K562 (cell line): ENCODE results near the gene HNF4A. TPM values are rescaled to one million over a fixed set of nuclear protein-coding genes. Genes with fewer than 3 reads are reported as not detected.

ENCODE experiments used
- ATAC-seq: fragments of 200-7000 bp; cut with Tn5 transposase; 3 replicates; pipeline ENCODE4 v1.9.1; 2020; ENCODE audit warnings: moderate library complexity
- BruUV-seq: library from RNA; stranded (reverse); fragments of 400-500 nt; replicated peaks from 2 replicates; lab custom pipeline; 2021; lab: Mats Ljungman, UMichigan
- CTCF ChIA-PET: fragments of 300-600 bp; formaldehyde crosslinking; extraction: SDS; loops from one replicate; lab custom pipeline; 2021; ENCODE audit warnings: low intra/inter-chr PET ratio; lab: Yijun Ruan, JAX
- POLR2A ChIA-PET: fragments of 300-600, 350-650 bp; sonication (Branson Sonifier 250); formaldehyde crosslinking; extraction: SDS; loops from one replicate; lab custom pipeline; 2021; ENCODE audit warnings: antibody characterized with exemption, inconsistent platforms; lab: Yijun Ruan, JAX
- DNase-seq, 4 experiments: peaks; one replicate each; pipeline versions ENCODE4 v3.0.0 to v3.0.0-alpha.2; 2011 to 2018; ENCODE audit warnings: low spot score in 3 of 4, mixed read lengths in 3 of 4; ENCODE audit errors: extremely low read depth in 1 of 4
- FAIRE-seq: peaks from 2 replicates; lab custom pipeline; 2011; peaks lifted over from hg19 to GRCh38; lab: Jason Lieb, UNC
- H2AFZ ChIP-seq: 2 replicates; pipeline ENCODE4 v1.6.0; 2011; ENCODE audit warnings: low read depth, low read length, control low read depth, inconsistent platforms
- H3K27ac ChIP-seq: fragments of 200-600 bp; 3 replicates; pipeline ENCODE4 v1.8.0; 2011; ENCODE audit warnings: low read depth, mild to moderate bottlenecking, control low read depth, inconsistent platforms, low read length, moderate library complexity, mixed read lengths; ENCODE audit errors: extremely low read depth
- H3K27me3 ChIP-seq, 2 experiments: fragments of 300-600 bp in 1 of 2; 2 replicates in 1 of 2; 3 replicates in 1 of 2; pipeline versions ENCODE4 v1.6.0 to v1.8.0; 2011; ENCODE audit warnings: inconsistent platforms in 2 of 2, low read length in 2 of 2, mild to moderate bottlenecking in 1 of 2, mixed read lengths in 1 of 2, moderate library complexity in 1 of 2; ENCODE audit not compliant: control insufficient read depth in 2 of 2, insufficient read depth in 2 of 2
- H3K36me3 ChIP-seq: fragments of 300-600 bp; 3 replicates; pipeline ENCODE4 v1.8.0; 2011; ENCODE audit warnings: mild to moderate bottlenecking, low read length, inconsistent platforms; ENCODE audit not compliant: control insufficient read depth, insufficient read depth
- H3K4me1 ChIP-seq, 2 experiments: fragments of 200-600 bp in 1 of 2; replicated peaks in 1 of 2; 2 replicates in 1 of 2; 3 replicates in 1 of 2; pipeline versions ENCODE4 v1.5.1 to v1.8.0; 2011; ENCODE audit warnings: inconsistent platforms in 2 of 2, low read length in 2 of 2, mild to moderate bottlenecking in 1 of 2, mixed read lengths in 1 of 2, moderate library complexity in 1 of 2; ENCODE audit not compliant: control insufficient read depth in 2 of 2, insufficient read depth in 2 of 2
- H3K4me2 ChIP-seq: 2 replicates; pipeline ENCODE4 v1.6.1; 2011; ENCODE audit warnings: low read length, control low read depth, inconsistent platforms, mixed read lengths; ENCODE audit not compliant: insufficient read depth
- H3K4me3 ChIP-seq: fragments of 200-600 bp; sonication (generic), shearing (Covaris generic); 2 replicates; pipeline ENCODE4 v1.5.1; 2016; ENCODE audit warnings: control low read depth, inconsistent platforms
- H3K79me2 ChIP-seq: fragments of 200-600 bp; 3 replicates; pipeline ENCODE4 v1.8.0; 2011; ENCODE audit warnings: low read length, inconsistent platforms; ENCODE audit not compliant: control insufficient read depth, insufficient read depth
- H3K9ac ChIP-seq, 2 experiments: 2 replicates each; pipeline versions ENCODE4 v1.6.0 to v1.6.1; 2011; ENCODE audit warnings: low read depth in 2 of 2, low read length in 2 of 2, control low read depth in 1 of 2, inconsistent platforms in 1 of 2, mild to moderate bottlenecking in 1 of 2, mixed read lengths in 1 of 2; ENCODE audit not compliant: insufficient read depth in 1 of 2
- H3K9me1 ChIP-seq: one replicate; pipeline ENCODE4 v1.6.0; 2011; ENCODE audit warnings: inconsistent platforms, mild to moderate bottlenecking, low read length, moderate library complexity; ENCODE audit not compliant: control insufficient read depth, insufficient read depth
- H3K9me3 ChIP-seq: replicated peaks from 2 replicates; pipeline ENCODE4 v1.5.1; 2011; ENCODE audit warnings: low read depth, low read length, inconsistent platforms; ENCODE audit not compliant: control insufficient read depth, insufficient read depth
- H4K20me1 ChIP-seq: replicated peaks from 2 replicates; pipeline ENCODE4 v1.6.1; 2011; ENCODE audit warnings: low read length, inconsistent platforms, mixed read lengths; ENCODE audit not compliant: control insufficient read depth, insufficient read depth
- CCAR2 ChIP-seq: fragments of 200-400 bp; formaldehyde crosslinking; IDR thresholded peaks from 2 replicates; pipeline ENCODE4 v1.6.1; 2017; ENCODE audit warnings: mild to moderate bottlenecking, low read depth, low read length
- DACH1 ChIP-seq: fragments of 450-650 bp; IDR thresholded peaks from 2 replicates; pipeline ENCODE4 v1.6.1; 2018; ENCODE audit not compliant: partially characterized antibody
- E2F3 ChIP-seq: fragments of 250-450 bp; sonication (Bioruptor Pico); IDR thresholded peaks from 2 replicates; pipeline ENCODE4 v1.4.0; 2020; ENCODE audit warnings: mild to moderate bottlenecking
- ESRRB ChIP-seq: fragments of 250-450 bp; sonication (Bioruptor Pico); IDR thresholded peaks from 2 replicates; pipeline ENCODE4 v1.5.0; 2020; ENCODE audit warnings: mild to moderate bottlenecking, moderate library complexity, borderline replicate concordance
- FOXM1 ChIP-seq, 2 experiments: fragments of 450-650 bp in 1 of 2; sonication (generic) in 1 of 2; formaldehyde crosslinking in 1 of 2; IDR thresholded peaks; 2 replicates each; pipeline versions ENCODE4 v1.6.1 to v1.9.0; 2017 to 2022; ENCODE audit warnings: low read depth in 2 of 2, mild to moderate bottlenecking in 2 of 2, missing genetic modification reagents in 1 of 2, moderate library complexity in 1 of 2
- HDAC1 ChIP-seq, 2 experiments: fragments of 450-650 bp; IDR thresholded peaks; 2 replicates each; pipeline ENCODE4 v1.6.1; 2016 to 2017; ENCODE audit warnings: inconsistent platforms in 1 of 2, mild to moderate bottlenecking in 1 of 2, moderate library complexity in 1 of 2
- KDM4B ChIP-seq, 2 experiments: fragments of 450-650 bp in 1 of 2; sonication (generic) in 1 of 2; IDR thresholded peaks; 2 replicates each; pipeline ENCODE4 v1.6.1; 2016 to 2017; ENCODE audit warnings: borderline replicate concordance in 2 of 2, antibody characterized with exemption in 1 of 2, low read depth in 1 of 2, mild to moderate bottlenecking in 1 of 2
- KDM5B ChIP-seq: fragments of 200-600 bp; sonication (generic); IDR thresholded peaks from 2 replicates; pipeline ENCODE4 v1.6.1; 2012; ENCODE audit warnings: low read depth, mild to moderate bottlenecking, moderate library complexity, low read length, control low read depth, inconsistent platforms; ENCODE audit not compliant: insufficient replicate concordance
- NCOA4 ChIP-seq: fragments of 450-650 bp; IDR thresholded peaks from 2 replicates; pipeline ENCODE4 v1.6.1; 2018; ENCODE audit warnings: mild to moderate bottlenecking; ENCODE audit not compliant: partially characterized antibody
- NFIX ChIP-seq: fragments of 250-450 bp; sonication (Bioruptor Pico); IDR thresholded peaks from 2 replicates; pipeline ENCODE4 v1.4.0; 2020; ENCODE audit warnings: low read depth, mild to moderate bottlenecking, moderate library complexity
- SMC3 ChIP-seq: conservative IDR thresholded peaks from 2 replicates; pipeline ENCODE4 v1.6.1; 2011; ENCODE audit warnings: low read depth, low read length, improper control_type of control experiment; ENCODE audit not compliant: insufficient read depth
- TAF9B ChIP-seq: fragments of 450-650 bp; IDR thresholded peaks from 2 replicates; pipeline ENCODE4 v1.6.1; 2018; ENCODE audit warnings: mild to moderate bottlenecking; ENCODE audit not compliant: partially characterized antibody
- ZNF146 ChIP-seq: IDR thresholded peaks from one replicate; pipeline ENCODE4 v1.6.1; 2018; ENCODE audit warnings: missing compliant biosample characterization; ENCODE audit not compliant: unreplicated experiment
- ZNF184 ChIP-seq: sonication (generic); formaldehyde crosslinking; IDR thresholded peaks from 2 replicates; pipeline ENCODE4 v1.5.0; 2020; ENCODE audit warnings: missing genetic modification reagents
- WGBS: fragments of 100-300 bp; shearing (Covaris generic); methylation state at CpG from one replicate; pipeline ENCODE4 v1.1.6; 2016; ENCODE audit warnings: low coverage, mixed read lengths; ENCODE audit not compliant: insufficient coverage; ENCODE audit errors: missing lambda C conversion rate; 5-methylcytosine and 5-hydroxymethylcytosine counted together
- in situ Hi-C: fragments of 300-500 bp; cut with MboI; formaldehyde crosslinking; loops from 4 replicates; pipeline ENCODE4 v1.15.0; 2018; ENCODE audit warnings: inconsistent platforms, mixed read lengths
- intact Hi-C: fragments of 100-400 bp; cut with micrococcal nuclease; formaldehyde crosslinking; loops from 2 replicates; pipeline ENCODE4 v1.14.2; 2022
- polyA plus RNA-seq, 8 experiments: library from polyadenylated mRNA; depleted of rRNA in 4 of 8; stranded (reverse) in 5 of 8; unstranded in 3 of 8; fragments of >200 nt; fragmentation: Nextera tagmentation in 2 of 8; fragmentation: Illumina TruSeq in 1 of 8; extraction: Ambion mirVana in 2 of 8; extraction: Trizol in 1 of 8; gene quantifications; 2 replicates each; pipeline versions ENCODE4 v1.2.1 to v1.2.3, GENCODE V29; 2011 to 2014; ENCODE audit warnings: inconsistent platforms in 1 of 8, missing spikeins in 1 of 8
- total RNA-seq, 7 experiments: library from RNA; depleted of rRNA in 6 of 7; stranded (reverse); fragments of >200 nt in 6 of 7; fragmentation: Illumina TruSeq in 2 of 7; extraction: Trizol in 2 of 7; gene quantifications; 2 replicates each; pipeline versions ENCODE4 v1.2.1 to v1.2.3, GENCODE V29; 2011 to 2021; ENCODE audit warnings: low replicate concordance in 1 of 7
- TF ChIP-seq, protein P1 (sequence below): sonication (generic); formaldehyde crosslinking; IDR thresholded peaks from 2 replicates; pipeline ENCODE4 v1.8.0; 2022; ENCODE audit warnings: missing genetic modification reagents, mild to moderate bottlenecking, moderate library complexity, borderline replicate concordance
- TF ChIP-seq, protein P2 (sequence below): IDR thresholded peaks from 3 replicates; pipeline ENCODE4 v1.6.1; 2011; ENCODE audit warnings: borderline replicate concordance, mild to moderate bottlenecking; ENCODE audit not compliant: insufficient read length, insufficient read depth
- TF ChIP-seq, protein P3 (sequence below): sonication (generic); formaldehyde crosslinking; IDR thresholded peaks from 2 replicates; pipeline ENCODE4 v1.9.0; 2022; ENCODE audit warnings: mild to moderate bottlenecking, missing genetic modification reagents
- TF ChIP-seq, protein P4 (sequence below): fragments of 250-450 bp; sonication (Bioruptor Pico); IDR thresholded peaks from 2 replicates; pipeline ENCODE4 v1.4.0; 2020; ENCODE audit warnings: mild to moderate bottlenecking, moderate library complexity

Gene HNF4A
- total and polyA plus RNA-seq, 9 of the 15 experiments (the other 6 are each of a cell fraction or from before 2014, with no cell fraction given), result 0.03 to 0.27 (median 0.08) TPM; not detected in 5

DNA sequence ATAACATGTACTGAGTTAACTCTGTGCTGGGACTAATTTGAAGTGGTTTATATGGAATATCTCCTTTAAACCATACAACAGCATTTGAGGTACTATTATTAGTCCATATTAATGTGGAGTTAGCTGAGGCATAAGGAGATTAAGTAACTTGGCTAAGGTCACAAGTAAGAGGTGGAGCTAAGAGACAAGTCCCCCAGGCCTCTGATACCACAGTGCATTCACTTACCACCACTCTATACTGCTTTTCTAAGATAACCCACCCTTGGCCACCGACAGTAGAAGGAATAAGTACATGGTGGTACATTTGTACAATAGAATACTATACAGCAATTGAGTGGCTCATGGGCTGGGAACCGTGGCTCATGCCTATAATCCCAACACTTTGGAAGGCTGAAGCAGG, 103.8 kb downstream of the HNF4A start:
- H3K79me2 ChIP-seq, result no peaks in the 10 kb centered on the region
- peaks cover 0 to 8% of the 10 kb centered on the region in 2 experiments; a peak in 2 of 5 replicates for H3K4me1 ChIP-seq
- no peak overlapping the region for H3K4me2 ChIP-seq
- intact Hi-C loops (no loop called here), in situ Hi-C loops (no loop called here)
- H3K9me3 ChIP-seq, result no peaks in the 10 kb centered on the region
- H3K9me1 ChIP-seq, result no peaks in the 10 kb centered on the region
- no peaks in the 10 kb centered on the region for H4K20me1 ChIP-seq
- no peak overlapping the region for H3K4me3 ChIP-seq
- ChIA-PET POLR2A (no interaction called here), CTCF (interaction anchor here (1.0 to 6.2 kb wide), 2 partner anchors 71 to 241 kb away, joined by 6 to 54 read pairs; no protein-coding TSS in a partner anchor)
- no peak for FAIRE-seq
- H2AFZ ChIP-seq, result no peak overlapping the region
- no peak overlapping the region for H3K9ac ChIP-seq
- no TSS peak for BruUV-seq
- 0% methylated on average over 2 of the region's 2 CpGs for WGBS
- no peak overlapping the region for H3K27ac ChIP-seq
- no peaks in the 10 kb centered on the region for H3K36me3 ChIP-seq
- TF ChIP-seq NFIX (no peak), SMC3 (no peak), DACH1 (no peak), CCAR2 (no peak), KDM4B (IDR thresholded peaks at IDR 0.05; ENCODE audit: borderline replicate concordance in 2 of 2, low read depth in 1 of 2) (no peak), ESRRB (no peak), KDM5B (no peak), FOXM1 (IDR thresholded peaks at IDR 0.05; ENCODE audit: low read depth) (no peak), FOXM1 (CRISPR knock-in tag; IDR thresholded peaks at IDR 0.05; ENCODE audit: low read depth) (no peak), NCOA4 (no peak), ZNF146 (CRISPR knock-in tag) (no peak), ZNF184 (CRISPR knock-in tag) (no peak), HDAC1 (IDR thresholded peaks at IDR 0.05) (no peak), TAF9B (no peak), E2F3 (CRISPR knock-in tag) (no peak)
- TF ChIP-seq, protein P1, sequence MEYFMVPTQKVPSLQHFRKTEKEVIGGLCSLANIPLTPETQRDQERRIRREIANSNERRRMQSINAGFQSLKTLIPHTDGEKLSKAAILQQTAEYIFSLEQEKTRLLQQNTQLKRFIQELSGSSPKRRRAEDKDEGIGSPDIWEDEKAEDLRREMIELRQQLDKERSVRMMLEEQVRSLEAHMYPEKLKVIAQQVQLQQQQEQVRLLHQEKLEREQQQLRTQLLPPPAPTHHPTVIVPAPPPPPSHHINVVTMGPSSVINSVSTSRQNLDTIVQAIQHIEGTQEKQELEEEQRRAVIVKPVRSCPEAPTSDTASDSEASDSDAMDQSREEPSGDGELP (CRISPR knock-in tag), result no peak
- TF ChIP-seq, protein P2, sequence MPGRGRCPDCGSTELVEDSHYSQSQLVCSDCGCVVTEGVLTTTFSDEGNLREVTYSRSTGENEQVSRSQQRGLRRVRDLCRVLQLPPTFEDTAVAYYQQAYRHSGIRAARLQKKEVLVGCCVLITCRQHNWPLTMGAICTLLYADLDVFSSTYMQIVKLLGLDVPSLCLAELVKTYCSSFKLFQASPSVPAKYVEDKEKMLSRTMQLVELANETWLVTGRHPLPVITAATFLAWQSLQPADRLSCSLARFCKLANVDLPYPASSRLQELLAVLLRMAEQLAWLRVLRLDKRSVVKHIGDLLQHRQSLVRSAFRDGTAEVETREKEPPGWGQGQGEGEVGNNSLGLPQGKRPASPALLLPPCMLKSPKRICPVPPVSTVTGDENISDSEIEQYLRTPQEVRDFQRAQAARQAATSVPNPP, result no peak
- TF ChIP-seq, protein P3, sequence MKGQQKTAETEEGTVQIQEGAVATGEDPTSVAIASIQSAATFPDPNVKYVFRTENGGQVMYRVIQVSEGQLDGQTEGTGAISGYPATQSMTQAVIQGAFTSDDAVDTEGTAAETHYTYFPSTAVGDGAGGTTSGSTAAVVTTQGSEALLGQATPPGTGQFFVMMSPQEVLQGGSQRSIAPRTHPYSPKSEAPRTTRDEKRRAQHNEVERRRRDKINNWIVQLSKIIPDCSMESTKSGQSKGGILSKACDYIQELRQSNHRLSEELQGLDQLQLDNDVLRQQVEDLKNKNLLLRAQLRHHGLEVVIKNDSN (CRISPR knock-in tag), result no peak
- TF ChIP-seq, protein P4, sequence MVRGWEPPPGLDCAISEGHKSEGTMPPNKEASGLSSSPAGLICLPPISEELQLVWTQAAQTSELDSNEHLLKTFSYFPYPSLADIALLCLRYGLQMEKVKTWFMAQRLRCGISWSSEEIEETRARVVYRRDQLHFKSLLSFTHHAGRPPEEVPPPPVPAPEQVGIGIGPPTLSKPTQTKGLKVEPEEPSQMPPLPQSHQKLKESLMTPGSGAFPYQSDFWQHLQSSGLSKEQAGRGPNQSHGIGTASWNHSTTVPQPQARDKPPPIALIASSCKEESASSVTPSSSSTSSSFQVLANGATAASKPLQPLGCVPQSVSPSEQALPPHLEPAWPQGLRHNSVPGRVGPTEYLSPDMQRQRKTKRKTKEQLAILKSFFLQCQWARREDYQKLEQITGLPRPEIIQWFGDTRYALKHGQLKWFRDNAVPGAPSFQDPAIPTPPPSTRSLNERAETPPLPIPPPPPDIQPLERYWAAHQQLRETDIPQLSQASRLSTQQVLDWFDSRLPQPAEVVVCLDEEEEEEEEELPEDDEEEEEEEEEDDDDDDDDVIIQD (CRISPR knock-in tag), result no peak
- no peak for ATAC-seq
- no peak for DNase-seq
- peaks cover 2 to 18% of the 10 kb centered on the region in 2 experiments; a peak in 2 of 5 replicates for H3K27me3 ChIP-seq
